A549 treated with Hydrocortisone at 1 μM for 4 hours (cell line): ENCODE results near the gene OR52E6. TPM values are rescaled to one million over a fixed set of nuclear protein-coding genes. Genes with fewer than 3 reads are reported as not detected.

Source experiments
- total RNA-seq: library from RNA; stranded (reverse); fragments of 200-300 nt; extraction: Qiagen RNA extraction; gene quantifications from 5 replicates; pipeline ENCODE4 v1.2.3, GENCODE V29; 2022

Gene OR52E6
- total RNA-seq: not detected in 5 replicates

DNA sequence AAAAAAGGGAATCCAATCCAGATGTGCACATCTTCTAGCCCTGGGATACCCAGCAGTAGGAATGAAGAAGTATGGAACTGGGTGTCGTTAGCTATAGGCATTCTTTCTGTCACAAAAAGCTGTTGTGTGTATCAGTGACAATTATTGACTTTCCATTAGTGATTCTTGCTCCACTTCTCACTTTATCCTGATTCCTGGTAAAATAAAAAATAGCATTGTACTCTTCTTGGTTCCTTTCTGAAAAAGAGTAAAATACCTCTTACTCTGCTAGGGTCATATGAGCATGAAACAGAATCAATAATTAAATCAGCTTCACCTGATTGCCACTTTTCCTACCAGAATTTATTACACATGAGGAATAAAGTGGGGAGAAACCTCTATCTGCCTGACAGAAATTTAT is at the start of gene OR52E6:
OR52E6 (minus strand) TSS at position 101 of the 400 bp plus-strand sequence; CDS start at position 101, 0 bp downstream.

DNA sequence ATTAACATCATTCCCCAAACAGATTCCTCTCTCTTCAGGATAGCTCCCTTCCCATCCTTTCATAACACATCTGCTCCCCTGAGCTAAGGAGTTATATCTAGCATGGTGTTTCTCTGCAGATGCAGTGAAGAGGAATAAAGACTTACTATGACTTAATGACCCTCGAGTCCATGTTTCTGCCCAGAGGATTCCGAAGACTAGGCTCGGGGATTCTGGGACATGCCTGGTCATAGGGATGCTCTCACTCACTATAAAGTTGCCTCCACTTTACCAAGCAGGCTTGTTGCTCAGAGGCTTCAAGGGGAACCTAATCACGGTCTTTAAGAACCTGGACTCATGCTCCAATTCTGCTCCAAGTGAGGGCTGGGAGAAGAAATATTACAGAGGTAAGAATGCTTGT is 38.6 kb upstream of the OR52E6 start, which contains the start of gene OR52E4:
OR52E4 (plus strand) TSS at position 301 of the 400 bp plus-strand sequence. CDS start 3,664 bp downstream, outside the sequence.

GRCh38 chr11:5857590-5857989 is 15.9 kb upstream of the OR52E6 start, which contains the start of gene OR52E8:
Gene OR52E8, minus strand, starts transcription at chr11:5857690. Its CDS starts 0 bp downstream, at chr11:5857690.

DNA sequence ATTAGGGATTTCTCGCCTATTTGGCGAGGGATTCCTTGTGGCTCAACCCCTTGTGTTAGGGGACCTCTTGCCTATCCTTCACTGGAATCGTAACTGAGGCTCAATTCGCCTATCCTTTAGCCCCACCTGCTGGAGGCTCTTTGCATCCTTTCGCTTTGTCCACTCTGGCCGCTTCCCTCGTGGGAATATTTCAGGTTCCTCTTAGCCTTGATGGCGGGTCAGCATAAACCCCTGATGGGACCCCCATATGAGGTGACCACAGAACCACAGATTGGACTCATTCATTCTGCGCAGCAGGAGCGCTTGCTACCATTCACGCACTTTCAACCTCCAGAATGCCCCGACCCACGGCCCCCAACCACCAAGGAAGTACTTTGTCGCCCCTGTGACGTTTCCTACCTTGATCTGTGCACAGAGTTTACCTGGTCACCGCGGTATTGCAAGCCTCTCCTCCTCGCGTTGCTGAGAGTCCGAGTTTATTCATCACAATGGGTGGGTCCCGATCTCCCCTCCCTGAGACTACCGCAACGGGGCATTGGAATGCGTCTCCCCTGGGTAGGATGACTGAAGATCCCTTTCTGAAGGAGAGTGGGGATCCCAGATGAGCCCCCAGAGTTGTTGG is 33.1 kb downstream of the OR52E6 start, which contains the start of gene OR52N2:
OR52N2 (plus strand) TSS at position 425 of the 622 bp plus-strand sequence. CDS start 11,412 bp downstream, outside the sequence.

DNA sequence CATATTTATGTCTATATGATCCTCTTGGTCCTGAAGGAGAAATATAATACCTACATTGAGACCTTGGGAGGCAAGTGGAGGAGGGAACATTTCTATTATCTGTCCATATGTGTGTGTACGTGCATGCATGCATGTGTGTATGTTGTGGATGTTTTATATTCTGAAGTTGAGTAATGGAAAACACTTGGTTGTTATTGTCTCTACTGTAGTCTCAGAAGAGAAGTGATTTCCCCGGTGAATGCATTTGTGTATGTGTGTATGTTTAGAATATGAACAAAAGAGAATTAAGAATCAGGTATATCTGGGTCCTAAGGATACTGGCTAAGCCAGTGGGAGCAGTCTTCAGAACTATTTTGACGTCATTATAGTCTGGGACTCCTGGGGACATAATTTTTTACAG is 50.5 kb downstream of the OR52E6 start, which contains the start of gene OR52N1:
OR52N1 (minus strand) TSS at position 101 of the 400 bp plus-strand sequence. CDS start 2,449 bp downstream, outside the sequence.

Other genes starting within 250 kb of the OR52E6 start
- gene TRIM6, start 245.3 kb downstream of the OR52E6 start, total RNA-seq: 6.3 to 10.1 TPM (median 8.4 TPM) in 5 replicates
- gene TRIM34, start 216.9 kb downstream of the OR52E6 start, total RNA-seq: 2.6 to 4.0 TPM (median 3.2 TPM) in 5 replicates
- gene TRIM5, start 156.8 kb downstream of the OR52E6 start, total RNA-seq: 8.9 to 12.4 TPM (median 9.6 TPM) in 5 replicates
- 0.61 to 1.2 TPM (median 0.67 TPM) in 5 replicates for gene TRIM22, start 152.1 kb downstream of the OR52E6 start, total RNA-seq
- not detected in 5 replicates for gene OR56B1, start 105.4 kb downstream of the OR52E6 start, total RNA-seq
- gene OR52N4, start 87.7 kb downstream of the OR52E6 start, total RNA-seq: not detected in 5 replicates
- not detected in 5 replicates for gene OR52N5, start 58.5 kb downstream of the OR52E6 start, total RNA-seq
- gene OR52N1, start 50.6 kb downstream of the OR52E6 start, total RNA-seq: not detected in 5 replicates
- gene OR52N2, start 33.0 kb downstream of the OR52E6 start, total RNA-seq: not detected in 5 replicates
- gene OR52E8, start 15.8 kb upstream of the OR52E6 start, total RNA-seq: not detected in 5 replicates
- not detected in 5 replicates for gene OR52E4, start 38.7 kb upstream of the OR52E6 start, total RNA-seq
- not detected in 5 replicates for gene OR52E5, start 51.3 kb upstream of the OR52E6 start, total RNA-seq
- not detected in 5 replicates for gene OR56A3, start 100.4 kb upstream of the OR52E6 start, total RNA-seq
- gene OR56A5, start 126.6 kb upstream of the OR52E6 start, total RNA-seq: not detected in 5 replicates
- gene OR52L1, start 145.1 kb upstream of the OR52E6 start, total RNA-seq: not detected in 5 replicates
- gene OR56A4, start 165.0 kb upstream of the OR52E6 start, total RNA-seq: not detected in 5 replicates
- not detected in 5 replicates for gene OR56A1, start 188.9 kb upstream of the OR52E6 start, total RNA-seq